Right kidney (tissue), 1 donor: ENCODE data around the gene HERC2.
A peak's percentile ranks its signal among the peaks of the same experiment; 100 is the strongest.

Experiments
- DNase-seq: peaks from one replicate; pipeline ENCODE4 v3.0.0-alpha.2; 2016

The HERC2 gene

DNA sequence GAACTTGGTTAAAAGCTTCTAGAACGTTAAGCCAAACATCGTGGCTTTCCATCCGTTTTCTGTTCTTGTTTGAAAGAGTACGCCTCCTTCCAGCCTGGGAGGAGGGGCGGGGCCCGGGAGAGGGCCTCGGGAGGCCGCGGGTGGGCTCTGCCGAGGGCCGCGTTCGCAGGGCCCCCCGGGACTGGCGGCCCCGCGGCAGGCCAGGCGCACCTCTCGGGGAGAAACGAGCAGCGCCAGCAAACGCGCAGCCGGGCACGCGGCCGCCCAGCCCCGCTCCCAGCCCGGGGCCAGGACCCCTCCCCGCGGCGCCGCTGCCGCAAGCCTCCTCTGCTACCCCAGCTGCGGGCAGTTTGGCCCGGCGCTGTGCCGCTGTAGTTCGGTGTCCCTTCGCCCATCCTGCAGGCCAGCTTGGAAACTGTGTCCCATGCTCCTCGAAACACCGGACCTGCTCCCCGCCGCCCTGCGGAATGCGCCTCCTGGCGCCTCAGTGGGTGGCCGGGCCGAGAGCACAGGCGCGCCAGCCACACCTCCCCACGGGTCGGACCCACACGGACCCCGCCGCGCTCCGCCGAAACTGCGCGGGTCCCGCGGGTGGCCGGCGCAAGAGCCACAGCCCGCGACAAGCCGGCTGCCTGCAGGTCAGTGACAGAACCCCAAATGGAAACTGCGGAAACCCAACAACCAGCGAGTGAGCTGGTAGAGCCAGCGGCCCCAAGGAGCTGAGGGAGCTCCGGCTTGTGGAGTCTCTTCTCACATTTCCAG lies 225.1 kb downstream of the HERC2 start:
- DNase-seq: peak; percentile 80

DNA sequence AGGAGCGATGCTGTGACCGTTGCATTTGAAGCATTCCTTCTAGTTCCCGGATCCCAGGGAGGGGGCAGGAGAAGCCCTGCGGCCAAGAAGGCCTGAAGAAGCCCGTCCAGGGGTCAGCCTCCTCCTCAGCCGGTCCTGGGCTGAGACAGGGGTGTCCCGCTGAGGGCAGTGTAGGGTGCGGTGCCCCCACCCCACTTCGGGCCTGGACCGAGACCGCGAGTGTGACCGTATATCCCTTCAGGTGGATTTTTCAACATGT lies 225.6 kb downstream of the HERC2 start:
- peak; percentile 85 for DNase-seq

DNA sequence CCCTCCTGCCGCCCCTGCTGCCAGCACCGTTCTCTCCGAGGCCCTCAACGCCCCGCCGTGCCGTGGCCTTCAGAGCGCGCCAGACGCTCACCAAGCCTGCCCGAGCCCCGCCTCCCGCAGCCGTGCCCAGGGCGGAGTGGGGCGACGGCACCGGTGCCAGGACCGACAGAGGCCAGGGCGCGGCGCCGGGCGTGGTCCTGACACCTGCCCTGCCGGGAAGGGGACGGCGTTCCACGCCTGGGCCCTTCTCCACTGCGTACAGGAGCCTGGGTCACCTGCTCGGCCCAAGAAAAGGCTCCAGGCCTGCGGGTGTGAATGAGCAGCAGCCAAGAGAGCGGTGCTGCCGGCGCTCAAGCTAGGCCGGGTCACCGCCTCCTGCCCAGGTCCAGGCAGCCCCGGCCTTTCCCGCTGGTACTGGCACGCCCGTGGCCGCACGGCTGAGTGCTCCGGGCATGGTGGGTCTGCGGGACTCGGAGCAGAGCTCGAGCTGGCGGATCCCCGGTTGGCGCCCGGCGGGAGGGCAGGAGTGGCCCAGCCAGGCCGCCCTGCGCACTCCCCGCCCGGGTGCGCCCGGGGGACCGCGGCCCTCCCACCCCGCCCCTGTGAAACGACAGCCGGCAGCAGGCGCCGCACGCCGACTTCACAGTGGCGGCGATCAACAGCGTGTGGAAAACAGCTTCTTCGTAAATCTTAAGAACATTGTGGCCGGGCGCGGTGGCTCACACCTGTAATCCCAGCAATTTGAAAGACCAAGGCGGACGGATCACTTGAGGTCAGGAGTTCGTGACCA lies 227.1 kb downstream of the HERC2 start:
- DNase-seq: peak; percentile 82

DNA sequence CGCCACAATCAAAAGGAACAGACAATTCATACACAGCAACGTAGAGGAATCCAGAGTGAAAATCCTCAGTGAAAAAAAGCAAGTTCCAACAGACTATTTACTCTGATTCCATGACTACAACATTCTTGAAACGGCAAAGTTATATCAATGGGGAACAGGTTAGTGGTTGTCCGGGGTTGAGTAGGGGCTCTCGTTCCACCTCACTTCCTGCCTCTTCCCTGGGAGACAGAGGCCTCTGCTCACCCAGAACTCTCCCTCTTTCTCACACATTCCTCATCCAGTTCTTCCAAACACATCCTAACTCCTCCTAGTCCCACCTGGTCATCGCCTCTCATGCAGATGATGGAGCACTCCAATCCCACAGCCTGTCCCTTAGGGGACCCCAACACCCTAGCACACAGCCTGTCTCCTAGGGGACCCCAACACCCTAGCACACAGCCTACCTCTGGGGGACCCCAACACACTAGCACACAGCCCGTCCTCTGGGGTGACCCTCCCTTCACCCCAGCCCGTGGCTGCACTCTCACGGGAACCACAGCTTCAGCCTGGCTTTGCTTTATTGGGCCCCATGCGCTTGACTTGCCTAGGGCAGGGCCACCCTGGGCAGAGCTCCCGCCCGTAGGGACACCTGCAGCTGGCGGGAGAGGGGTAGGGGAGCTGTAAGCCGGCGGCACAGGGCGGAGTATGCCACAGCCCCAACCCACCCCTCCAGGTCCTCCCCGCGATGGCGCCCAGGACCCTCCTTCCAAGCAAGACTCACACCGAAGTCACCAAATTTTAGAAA lies 228.0 kb downstream of the HERC2 start:
- DNase-seq: no peak

DNA sequence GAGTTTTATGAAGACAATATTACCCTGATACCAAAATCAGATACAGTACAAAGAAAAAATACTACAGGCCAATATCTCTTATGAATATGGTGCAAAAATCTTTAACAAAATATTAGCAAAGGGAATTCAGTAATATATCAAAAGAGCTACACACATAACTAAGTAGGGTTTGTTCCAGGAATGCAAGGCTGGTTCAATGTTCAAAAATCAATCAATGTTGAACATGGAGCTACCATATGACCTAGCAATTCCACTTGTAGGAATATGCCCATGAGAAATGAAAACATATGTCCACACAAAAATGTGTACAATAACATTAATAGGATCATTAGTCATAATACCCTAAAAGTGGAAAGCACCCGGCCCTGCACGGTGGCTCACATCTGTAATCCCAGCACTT lies 230.7 kb downstream of the HERC2 start:
- no peak for DNase-seq

DNA sequence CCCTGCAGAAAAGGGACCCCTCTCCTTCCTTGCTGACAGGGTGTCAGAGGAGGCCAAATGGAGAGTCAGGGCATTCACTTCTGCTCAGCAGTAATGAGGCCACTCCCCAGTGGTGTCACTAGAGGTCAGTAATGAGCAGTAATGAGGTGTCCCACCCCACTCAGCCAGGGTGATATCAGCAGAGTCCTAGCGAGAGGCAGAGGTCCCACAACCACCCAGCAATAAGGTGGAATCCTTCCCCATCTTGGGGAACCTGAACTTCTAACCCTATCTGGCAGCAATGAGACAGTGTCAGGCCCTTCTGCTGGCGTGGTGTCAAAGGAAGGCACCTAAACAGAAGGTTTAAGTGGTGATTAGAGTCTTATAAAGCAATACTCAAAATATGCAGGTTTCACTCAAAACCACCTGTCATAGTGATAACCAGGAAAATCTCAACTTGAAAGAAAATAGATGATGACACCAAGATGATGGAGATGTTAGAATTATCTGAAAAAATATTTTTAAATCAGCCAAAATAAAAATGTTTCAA lies 235.7 kb downstream of the HERC2 start:
- no peak for DNase-seq

DNA sequence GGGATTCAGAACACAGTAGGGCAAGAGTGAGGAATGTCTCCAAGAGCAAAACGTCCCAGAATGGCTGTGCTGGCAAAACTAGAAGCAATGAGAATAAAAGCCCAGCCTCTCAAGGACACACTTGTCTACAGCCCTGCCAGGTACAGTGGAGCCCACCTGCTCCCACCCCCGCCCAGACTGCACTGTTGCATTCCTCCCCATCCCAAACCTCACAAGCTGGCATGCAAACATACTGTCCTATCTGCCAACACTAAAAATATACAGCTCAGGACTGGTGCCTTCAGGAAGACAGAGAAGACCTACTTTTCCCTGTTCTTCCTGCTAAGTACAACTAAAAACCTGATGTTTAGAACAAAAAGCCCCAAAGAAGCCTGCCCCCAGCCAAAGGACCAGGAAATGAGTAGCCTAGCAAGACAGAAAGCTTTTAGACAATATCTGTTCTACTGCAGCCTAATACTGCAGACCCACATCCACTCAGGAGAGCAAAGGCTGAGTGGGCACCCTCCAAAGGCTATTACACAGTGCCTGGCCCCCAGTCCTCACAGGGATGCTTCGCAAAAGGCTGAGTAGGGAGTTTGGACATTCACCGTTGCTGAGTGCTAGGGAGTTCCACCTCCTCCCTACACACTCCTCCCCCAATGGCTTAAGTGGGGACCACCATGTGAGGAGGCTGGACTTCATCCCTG lies 236.3 kb downstream of the HERC2 start:
- DNase-seq: no peak

DNA sequence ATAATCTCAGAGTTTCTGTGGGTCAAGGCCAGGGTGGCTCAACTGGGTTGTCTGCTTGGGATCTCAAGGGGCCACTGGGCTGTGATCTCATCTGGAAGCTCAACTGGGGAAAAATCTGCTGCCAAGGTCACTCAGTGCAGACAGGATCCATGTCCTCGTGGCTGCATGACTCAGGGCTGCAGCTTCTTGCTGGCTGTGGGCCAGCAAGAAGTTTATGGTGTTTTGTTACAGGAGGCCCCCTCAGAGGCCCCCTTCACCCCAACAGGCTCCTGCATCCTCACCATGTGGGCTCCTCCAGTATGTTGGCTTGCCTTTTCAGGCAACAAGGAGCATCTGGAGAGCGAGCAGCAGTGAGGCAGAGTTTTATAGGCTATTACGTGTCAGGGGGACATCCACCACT lies 237.4 kb downstream of the HERC2 start:
- DNase-seq: no peak

DNA sequence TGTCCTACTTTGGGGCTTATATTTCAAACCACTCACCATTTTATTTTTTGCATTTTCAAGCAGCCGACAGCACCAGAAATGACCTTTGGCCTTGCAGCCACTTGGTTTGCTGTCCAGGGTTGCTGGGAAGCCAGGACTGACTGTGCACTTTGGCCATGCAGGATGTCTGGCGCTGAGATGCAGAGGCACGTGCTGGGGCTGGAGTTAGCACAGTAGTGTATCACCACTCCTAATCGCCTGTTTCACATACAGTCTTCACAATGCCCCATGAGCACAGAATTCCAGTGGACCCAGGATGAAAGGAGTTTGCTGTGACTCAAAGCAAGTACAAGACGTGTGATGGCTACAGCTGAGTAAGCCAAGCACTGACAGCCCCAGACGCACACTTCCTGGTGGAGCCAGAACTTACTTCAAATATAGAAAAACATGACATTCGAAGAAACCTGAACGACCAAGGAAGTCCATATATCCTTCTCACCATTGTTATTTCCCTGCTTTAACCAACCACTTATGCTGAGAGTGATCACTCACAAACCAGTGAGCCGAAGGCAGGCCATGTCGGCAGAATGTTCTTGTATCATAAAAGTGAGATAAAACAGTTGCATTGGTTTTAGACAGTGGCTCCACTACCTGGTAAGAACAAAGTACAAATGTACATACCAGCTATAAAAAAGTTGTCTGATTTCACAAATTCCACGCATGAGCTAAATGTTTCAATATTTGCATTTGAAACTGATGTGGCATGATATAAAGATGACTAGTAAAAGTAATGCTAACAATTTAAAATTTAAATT lies 238.9 kb downstream of the HERC2 start:
- no peak for DNase-seq

DNA sequence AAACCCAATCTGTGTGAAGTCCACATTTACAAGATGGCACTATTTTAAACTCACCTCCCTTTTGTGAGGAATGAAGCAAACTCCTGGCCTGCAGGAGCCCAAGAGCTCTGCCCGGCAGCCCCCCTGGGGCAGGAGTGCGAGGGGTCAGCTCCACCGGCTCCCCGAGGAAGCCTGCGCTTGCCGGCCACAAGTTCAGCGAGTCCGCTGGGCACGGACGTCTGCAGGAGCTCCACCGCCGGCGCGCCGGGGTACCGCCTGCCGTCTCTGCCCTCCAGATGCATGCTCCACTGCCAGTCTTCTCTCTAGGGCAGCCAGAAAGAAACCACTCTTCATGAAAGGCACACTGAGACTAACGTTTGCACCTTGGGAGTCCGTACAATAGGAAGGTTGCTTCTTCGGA lies 240.4 kb downstream of the HERC2 start:
- no peak for DNase-seq

DNA sequence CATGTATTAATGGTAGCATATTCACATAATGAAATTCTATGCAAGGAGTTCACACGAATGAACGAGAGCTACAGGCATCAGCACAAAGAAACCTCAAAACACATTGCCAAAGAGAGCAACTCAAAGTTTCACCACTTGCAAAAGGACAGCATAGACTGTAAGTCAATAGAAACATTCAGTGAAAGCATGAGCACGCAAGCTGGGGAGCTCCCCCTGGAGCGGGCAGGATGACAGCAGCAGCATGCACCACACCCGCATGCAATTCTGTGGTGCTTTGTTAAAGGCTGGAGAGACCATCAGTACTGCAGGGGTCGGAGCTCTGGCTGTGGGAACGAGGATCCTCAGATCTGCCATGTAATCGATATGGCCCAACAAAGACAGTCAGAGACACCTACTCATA lies 241.6 kb downstream of the HERC2 start:
- DNase-seq: no peak

DNA sequence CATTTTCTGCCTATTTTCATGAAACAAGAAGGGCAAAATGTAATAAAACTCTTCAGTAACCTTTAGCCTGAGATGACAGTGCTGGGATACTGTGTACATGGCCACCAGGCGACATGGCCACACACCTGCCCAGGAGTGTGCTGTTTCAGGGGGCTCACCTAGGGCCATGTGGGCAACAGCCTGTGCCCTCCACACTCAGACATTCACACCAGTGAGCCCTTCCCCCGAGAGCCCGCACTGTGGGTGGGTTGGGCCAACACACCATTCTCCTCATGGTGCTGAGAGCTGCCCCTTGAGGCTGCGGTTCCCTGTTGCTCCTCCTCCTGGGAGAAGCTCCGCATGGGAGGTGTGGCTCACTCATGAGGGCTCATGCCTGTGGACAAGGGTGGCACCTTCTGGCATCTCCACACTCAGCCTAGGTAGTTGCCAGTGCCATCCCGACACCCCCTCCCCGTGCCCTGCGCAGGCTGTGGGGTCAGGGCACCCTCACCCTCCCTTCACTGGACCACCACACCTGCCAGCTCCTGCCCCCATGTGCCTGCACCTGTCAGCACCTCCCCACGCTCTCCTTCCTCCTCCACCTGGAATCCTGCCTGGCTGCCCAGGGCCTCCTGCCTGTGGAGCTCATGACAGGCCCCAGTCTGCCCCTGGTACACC lies 242.5 kb downstream of the HERC2 start:
- DNase-seq: no peak

DNA sequence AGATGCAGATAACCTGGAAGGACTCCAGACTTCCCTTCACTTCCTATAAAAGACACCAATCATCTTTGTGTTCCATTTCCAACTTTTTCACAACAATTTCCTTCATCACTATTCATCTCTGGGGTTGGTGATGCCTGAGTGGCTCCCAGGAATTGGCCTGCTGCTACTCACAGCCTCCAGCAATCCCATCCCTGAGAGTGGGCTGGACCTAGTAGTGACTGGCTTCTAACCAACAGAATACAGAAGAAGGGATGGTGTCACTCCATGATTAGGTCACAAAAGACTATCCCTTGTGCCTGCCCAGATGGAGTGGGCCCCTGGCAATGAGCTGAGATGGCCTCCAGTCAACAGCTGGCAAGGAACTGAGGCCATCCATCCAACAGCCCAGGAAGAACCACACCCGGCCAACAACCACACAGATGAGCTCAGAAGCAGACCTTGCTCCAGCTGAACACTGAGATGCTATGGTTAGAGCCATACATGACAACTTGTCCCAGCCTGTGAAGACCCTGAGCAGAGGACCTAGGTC lies 243.7 kb downstream of the HERC2 start:
- no peak for DNase-seq

DNA sequence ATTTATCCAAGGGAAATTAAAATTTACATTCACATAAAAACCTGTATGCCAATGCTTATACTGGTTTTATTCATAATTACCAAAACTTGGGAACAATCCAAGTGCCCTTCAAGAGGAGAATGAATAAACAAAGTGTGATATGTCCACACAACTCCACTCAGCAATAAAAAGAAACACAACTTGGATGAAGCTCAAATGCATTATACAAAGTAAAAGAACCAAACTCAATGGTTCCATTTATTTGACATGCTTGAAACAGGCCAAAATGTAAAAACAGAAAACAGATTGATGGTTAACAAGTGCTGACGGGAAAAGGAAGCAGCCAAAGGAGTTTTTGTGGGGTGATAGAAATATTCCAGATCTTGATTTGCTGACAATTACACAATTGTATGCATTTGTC lies 246.4 kb downstream of the HERC2 start:
- no peak for DNase-seq

DNA sequence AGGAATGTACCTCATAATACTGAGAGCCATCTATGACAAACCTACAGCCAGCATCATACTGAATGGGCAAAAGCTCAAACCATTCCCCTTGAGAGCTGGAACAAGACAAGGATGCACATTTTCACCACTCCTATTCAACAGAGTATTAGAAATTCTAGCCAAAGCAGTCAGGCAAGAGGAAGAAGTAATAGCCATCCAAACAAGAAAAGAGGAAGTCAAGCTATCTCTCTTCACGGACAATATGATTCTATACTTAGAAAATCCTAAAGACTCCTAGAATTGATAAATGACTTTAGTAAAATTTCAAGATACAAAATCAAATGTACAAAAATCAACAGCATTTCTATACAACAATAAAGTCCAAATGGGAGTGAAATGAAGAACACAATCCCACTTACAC lies 253.0 kb downstream of the HERC2 start:
- DNase-seq: no peak

DNA sequence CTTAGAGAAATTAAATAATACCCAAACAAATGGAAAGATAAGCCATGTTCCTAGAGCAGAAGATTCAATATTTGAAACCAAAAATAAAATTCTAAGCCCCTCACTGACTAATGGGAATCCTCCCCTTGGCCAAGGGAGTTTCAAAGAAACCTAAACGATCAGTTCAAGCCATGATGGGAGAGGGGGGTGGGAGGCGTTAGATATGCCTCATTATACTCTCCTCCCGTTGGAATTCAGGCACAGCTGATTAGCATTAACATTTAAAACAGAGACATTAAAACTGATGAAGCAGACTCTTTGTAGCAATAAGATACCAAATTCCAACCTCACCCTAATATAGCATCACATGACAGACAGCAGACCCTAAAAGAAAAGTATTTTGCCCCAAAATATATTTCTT lies 255.7 kb downstream of the HERC2 start:
- DNase-seq: no peak
